ENCODE results near the gene SLC39A3. TPM values are rescaled to one million over a fixed set of nuclear protein-coding genes. Genes with fewer than 3 reads are reported as not detected.
A peak's percentile ranks its signal among the peaks of the same experiment; 100 is the strongest.

SLC39A3 gene
- total RNA-seq, 1 experiment from 2014 or later = 87.4 TPM

DNA sequence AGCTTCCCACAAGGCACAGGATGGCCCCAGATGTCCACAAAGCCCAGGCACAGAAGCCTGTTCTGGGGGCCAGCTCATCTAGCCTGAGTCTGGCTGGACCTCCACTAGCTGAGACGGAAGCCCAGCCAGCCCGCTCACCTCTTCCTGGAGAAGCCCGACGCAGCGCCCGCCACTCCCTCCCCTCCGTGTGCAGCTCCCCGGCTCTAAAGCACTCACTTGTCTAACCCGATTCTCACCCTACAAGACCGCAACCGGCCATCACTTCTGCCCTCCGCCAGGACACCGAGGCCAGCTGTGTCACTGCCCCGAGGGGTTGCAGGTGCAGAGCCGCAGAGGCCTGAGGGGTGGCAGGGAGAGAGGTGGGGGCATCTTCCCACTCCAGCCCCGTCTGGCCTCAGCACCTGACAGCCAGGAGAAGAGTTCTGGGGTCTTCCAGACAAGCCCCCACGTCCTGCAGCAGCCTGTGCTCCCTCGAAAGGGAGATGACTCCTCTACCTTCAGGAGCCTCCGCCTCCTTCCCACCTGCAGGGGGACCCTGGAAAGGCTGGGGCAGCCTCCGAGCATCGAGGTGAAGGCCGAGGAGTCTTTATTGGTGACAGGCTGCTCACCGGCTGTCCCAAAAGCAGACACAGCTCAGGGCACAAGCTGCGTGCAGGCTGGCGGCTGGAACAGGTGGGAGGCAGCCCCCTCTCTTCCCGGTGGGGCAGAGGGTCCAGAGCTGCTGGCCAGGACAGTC, 12.7 kb downstream of the SLC39A3 start:
- no peak overlapping the region for H3K27ac ChIP-seq (ENCODE audit: low read length)
- BruUV-seq (replicated peaks) = no TSS peak
- peak overlapping the region; percentile 53; the same call in 1 of the 2 replicates for H2AFZ ChIP-seq (ENCODE audit: low read length)
- no peaks in the 10 kb centered on the region for H3K9me3 ChIP-seq (ENCODE audit: low read length)
- no peaks in the 10 kb centered on the region for H3K36me3 ChIP-seq (ENCODE audit: low read depth, low read length)
- H3K9me2 ChIP-seq (replicated peaks; ENCODE audit: low read length) = no peaks in the 10 kb centered on the region
- peaks cover 22% of the 10 kb centered on the region for H3K4me1 ChIP-seq (ENCODE audit: insufficient read depth, low read length)
- DNase-seq (peak; percentile 35), ATAC-seq (peak; percentile 42)
- POLR2A ChIA-PET (ENCODE audit: unreplicated experiment) = no interaction called here
- TF ChIP-seq EZH2 (IDR thresholded peaks at IDR 0.05; ENCODE audit: low read length, unreplicated experiment) (no peak), EZH2phosphoT487 (IDR thresholded peaks at IDR 0.05; ENCODE audit: borderline replicate concordance, low read length) (no peak)
- TF ChIP-seq, protein P1, sequence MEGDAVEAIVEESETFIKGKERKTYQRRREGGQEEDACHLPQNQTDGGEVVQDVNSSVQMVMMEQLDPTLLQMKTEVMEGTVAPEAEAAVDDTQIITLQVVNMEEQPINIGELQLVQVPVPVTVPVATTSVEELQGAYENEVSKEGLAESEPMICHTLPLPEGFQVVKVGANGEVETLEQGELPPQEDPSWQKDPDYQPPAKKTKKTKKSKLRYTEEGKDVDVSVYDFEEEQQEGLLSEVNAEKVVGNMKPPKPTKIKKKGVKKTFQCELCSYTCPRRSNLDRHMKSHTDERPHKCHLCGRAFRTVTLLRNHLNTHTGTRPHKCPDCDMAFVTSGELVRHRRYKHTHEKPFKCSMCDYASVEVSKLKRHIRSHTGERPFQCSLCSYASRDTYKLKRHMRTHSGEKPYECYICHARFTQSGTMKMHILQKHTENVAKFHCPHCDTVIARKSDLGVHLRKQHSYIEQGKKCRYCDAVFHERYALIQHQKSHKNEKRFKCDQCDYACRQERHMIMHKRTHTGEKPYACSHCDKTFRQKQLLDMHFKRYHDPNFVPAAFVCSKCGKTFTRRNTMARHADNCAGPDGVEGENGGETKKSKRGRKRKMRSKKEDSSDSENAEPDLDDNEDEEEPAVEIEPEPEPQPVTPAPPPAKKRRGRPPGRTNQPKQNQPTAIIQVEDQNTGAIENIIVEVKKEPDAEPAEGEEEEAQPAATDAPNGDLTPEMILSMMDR (conservative IDR thresholded peaks at IDR 0.05; ENCODE audit: low read depth, low read length) = no peak
- H3K4me2 ChIP-seq (ENCODE audit: low read length) = peak overlapping the region; percentile 71
- H3K9ac ChIP-seq (ENCODE audit: low read length) = no peak overlapping the region
- intact Hi-C loops (cut with micrococcal nuclease) = no loop called here
- no peaks in the 10 kb centered on the region for H3K79me2 ChIP-seq (ENCODE audit: low read length)
- CTCF ChIA-PET = no interaction called here
- no peaks in the 10 kb centered on the region for H3F3A ChIP-seq (ENCODE audit: low read length, unreplicated experiment)
- H4K20me1 ChIP-seq (ENCODE audit: low read length) = no peaks in the 10 kb centered on the region
- no peaks in the 10 kb centered on the region for H3K27me3 ChIP-seq (ENCODE audit: low read length)
- H3K4me3 ChIP-seq (ENCODE audit: low read length) = no peak overlapping the region

DNA sequence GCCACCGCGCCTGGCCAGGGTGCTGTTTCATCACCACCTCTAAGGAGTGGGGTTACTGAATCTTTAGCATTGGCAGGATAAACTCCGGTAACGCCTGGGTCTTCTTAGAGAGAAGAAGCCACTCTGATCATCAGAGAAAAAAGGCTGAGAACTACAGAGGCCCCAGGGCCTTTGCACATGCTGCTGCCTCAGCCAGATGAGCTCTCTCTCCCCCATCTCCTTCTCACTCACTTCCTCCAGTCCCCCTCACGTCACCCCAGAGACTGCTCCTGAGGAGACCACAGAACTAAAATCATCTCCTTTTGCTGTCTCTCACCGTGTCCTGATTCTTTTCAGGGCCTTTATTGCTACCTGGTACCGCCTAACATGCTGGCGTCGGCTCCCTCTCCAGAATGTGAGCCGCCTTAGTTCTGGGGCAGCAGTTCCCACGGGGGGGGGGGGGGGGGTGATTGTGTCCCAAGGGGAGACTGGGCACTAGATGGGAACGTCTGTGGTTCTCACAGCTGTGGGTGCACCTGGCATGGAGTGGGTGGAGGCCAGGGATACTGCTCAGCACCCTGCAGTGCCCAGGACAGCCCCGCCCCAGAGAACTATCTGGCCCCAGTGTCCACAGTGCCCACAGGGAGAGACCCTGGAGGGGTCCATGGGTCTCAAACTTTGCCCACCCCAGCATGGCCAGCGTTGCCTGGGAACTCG, 13.5 kb downstream of the SLC39A3 start:
- TF ChIP-seq EZH2phosphoT487 (IDR thresholded peaks at IDR 0.05; ENCODE audit: borderline replicate concordance, low read length) = no peak
- TF ChIP-seq EZH2 (IDR thresholded peaks at IDR 0.05; ENCODE audit: low read length, unreplicated experiment) = no peak
- TF ChIP-seq, protein P1 (conservative IDR thresholded peaks at IDR 0.05; ENCODE audit: low read depth, low read length) = no peak
- Histone ChIP-seq H3K79me2 (ENCODE audit: low read length) (no peaks in the 10 kb centered on the region), H3K9ac (ENCODE audit: low read length) (no peak overlapping the region), H3K4me1 (ENCODE audit: insufficient read depth, low read length) (peaks cover 22% of the 10 kb centered on the region), H3K4me2 (ENCODE audit: low read length) (peak overlapping the region; percentile 71), H4K20me1 (ENCODE audit: low read length) (no peaks in the 10 kb centered on the region), H3K36me3 (ENCODE audit: low read depth, low read length) (no peaks in the 10 kb centered on the region), H3K9me2 (replicated peaks; ENCODE audit: low read length) (no peaks in the 10 kb centered on the region), H3K27me3 (ENCODE audit: low read length) (no peaks in the 10 kb centered on the region), H3K27ac (ENCODE audit: low read length) (no peak overlapping the region), H3F3A (ENCODE audit: low read length, unreplicated experiment) (no peaks in the 10 kb centered on the region), H3K4me3 (ENCODE audit: low read length) (no peak overlapping the region), H3K9me3 (ENCODE audit: low read length) (no peaks in the 10 kb centered on the region), H2AFZ (ENCODE audit: low read length) (0 out of 2 replicates have a peak overlapping the region, but pooled peaks have one; percentile 53)
- ATAC-seq = no peak
- POLR2A ChIA-PET (ENCODE audit: unreplicated experiment) = no interaction called here
- intact Hi-C loops (cut with micrococcal nuclease) = no loop called here
- BruUV-seq (replicated peaks) = no TSS peak
- no peak for DNase-seq
- CTCF ChIA-PET = no interaction called here

DNA sequence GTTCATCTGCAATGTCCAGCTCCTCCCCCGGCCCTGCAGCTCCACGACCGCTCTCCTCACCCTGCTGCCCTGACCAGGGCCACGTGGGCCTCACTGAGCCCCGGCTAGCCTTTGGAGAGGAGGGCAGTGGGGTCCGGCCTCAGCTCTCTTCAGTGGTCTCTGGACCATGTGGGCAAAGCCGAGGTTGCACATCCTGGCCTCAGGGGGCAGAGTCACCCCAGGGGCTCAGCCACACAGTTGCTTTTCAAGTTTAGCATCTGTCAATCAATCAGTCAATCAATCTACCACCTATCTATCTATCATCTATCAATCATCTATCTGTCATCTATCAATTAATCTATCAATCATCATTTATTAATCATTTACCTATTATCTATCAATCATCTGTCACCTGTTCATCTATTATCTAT, 15.7 kb downstream of the SLC39A3 start:
- no peaks in the 10 kb centered on the region for H3K27me3 ChIP-seq (ENCODE audit: low read length)
- H3K4me1 ChIP-seq (ENCODE audit: insufficient read depth, low read length) = peaks cover 22% of the 10 kb centered on the region
- no peaks in the 10 kb centered on the region for H3F3A ChIP-seq (ENCODE audit: low read length, unreplicated experiment)
- H3K36me3 ChIP-seq (ENCODE audit: low read depth, low read length) = no peaks in the 10 kb centered on the region
- H4K20me1 ChIP-seq (ENCODE audit: low read length) = no peaks in the 10 kb centered on the region
- intact Hi-C loops (cut with micrococcal nuclease) = no loop called here
- H3K79me2 ChIP-seq (ENCODE audit: low read length) = no peaks in the 10 kb centered on the region
- BruUV-seq (replicated peaks) = no TSS peak
- H3K9me3 ChIP-seq (ENCODE audit: low read length) = no peaks in the 10 kb centered on the region
- H3K9me2 ChIP-seq (replicated peaks; ENCODE audit: low read length) = no peaks in the 10 kb centered on the region
- no peak overlapping the region for H2AFZ ChIP-seq (ENCODE audit: low read length)
- ChIA-PET CTCF (interaction anchor here (1.5 kb wide), 1 partner anchor 76 kb away, joined by 8 read pairs; no protein-coding TSS in a partner anchor), POLR2A (ENCODE audit: unreplicated experiment) (no interaction called here)
- TF ChIP-seq EZH2 (IDR thresholded peaks at IDR 0.05; ENCODE audit: low read length, unreplicated experiment) (no peak), EZH2phosphoT487 (IDR thresholded peaks at IDR 0.05; ENCODE audit: borderline replicate concordance, low read length) (no peak)
- TF ChIP-seq, protein P1 (conservative IDR thresholded peaks at IDR 0.05; ENCODE audit: low read depth, low read length) = no peak
- H3K4me2 ChIP-seq (ENCODE audit: low read length) = no peak overlapping the region
- no peak overlapping the region for H3K27ac ChIP-seq (ENCODE audit: low read length)
- no peak for ATAC-seq
- H3K9ac ChIP-seq (ENCODE audit: low read length) = no peak overlapping the region
- H3K4me3 ChIP-seq (ENCODE audit: low read length) = no peak overlapping the region
- no peak for DNase-seq
